ENCODE data around the gene ENO1.
"Not testable (repeated sequence)": the region's sequence is repeated elsewhere in the genome, so short reads cannot be mapped to it uniquely, and the experiment has no call there.

The ENO1 gene

GRCh38 chr1:8878448-8878697 is at the start of gene ENO1:
Gene ENO1 (minus strand): TSS chr1:8878686. CDS start chr1:8874908, 3,778 bp downstream.
- TF ChIP-seq CTCF (IDR thresholded peaks at IDR 0.05; ENCODE audit: low read depth, low read length) = no peak

GRCh38 chr1:8926707-8927694 is 48.5 kb upstream of the ENO1 start:
- no peak for DNase-seq (ENCODE audit: extremely low read depth, low read depth)

More at GRCh38 chr1:8878448-8878697, at the start of gene ENO1:
- DNase-seq (ENCODE audit: extremely low read depth, low read depth) = no peak

GRCh38 chr1:8925960-8926359 is 47.5 kb upstream of the ENO1 start:
- no peak for TF ChIP-seq CTCF (IDR thresholded peaks at IDR 0.05; ENCODE audit: low read depth, low read length)
- no peak for DNase-seq (ENCODE audit: extremely low read depth, low read depth)

More at GRCh38 chr1:8926707-8927694, 48.5 kb upstream of the ENO1 start:
- no peak for TF ChIP-seq CTCF (IDR thresholded peaks at IDR 0.05; ENCODE audit: low read depth, low read length)

- no peak for DNase-seq (ENCODE audit: extremely low read depth, low read depth)
- no peak for TF ChIP-seq CTCF (IDR thresholded peaks at IDR 0.05; ENCODE audit: low read depth, low read length)
Observed at GRCh38 chr1:8925406-8925805, 46.9 kb upstream of the ENO1 start.

- no peak for DNase-seq (ENCODE audit: extremely low read depth, low read depth)
- no peak for TF ChIP-seq CTCF (IDR thresholded peaks at IDR 0.05; ENCODE audit: low read depth, low read length)
Observed at GRCh38 chr1:8922962-8923361, 44.5 kb upstream of the ENO1 start.

- DNase-seq (ENCODE audit: extremely low read depth, low read depth) = not testable (repeated sequence)
Observed at GRCh38 chr1:8917536-8917935, 39.0 kb upstream of the ENO1 start.

- TF ChIP-seq CTCF (IDR thresholded peaks at IDR 0.05; ENCODE audit: low read depth, low read length) = no peak
- no peak for DNase-seq (ENCODE audit: extremely low read depth, low read depth)
Observed at GRCh38 chr1:8915446-8915845, 37.0 kb upstream of the ENO1 start.

- no peak for TF ChIP-seq CTCF (IDR thresholded peaks at IDR 0.05; ENCODE audit: low read depth, low read length)
- no peak for DNase-seq (ENCODE audit: extremely low read depth, low read depth)
Observed at GRCh38 chr1:8914466-8914865, 36.0 kb upstream of the ENO1 start.
